H1 (cell line): ENCODE data around the gene CTU1. TPM values are rescaled to one million over a fixed set of nuclear protein-coding genes. Genes with fewer than 3 reads are reported as not detected.

Source experiments
- ATF2 ChIP-seq: IDR thresholded peaks from 2 replicates; pipeline ENCODE4 v1.6.1; 2012; ENCODE audit warnings: low read length, inconsistent platforms
- CHD1 ChIP-seq: IDR thresholded peaks from 2 replicates; pipeline ENCODE4 v1.6.1; 2012; ENCODE audit warnings: low read depth, low read length, improper control_type of control experiment
- TBP ChIP-seq: IDR thresholded peaks from 2 replicates; pipeline ENCODE4 v1.6.1; 2011; ENCODE audit warnings: low read depth, low read length, improper control_type of control experiment
- polyA plus RNA-seq, 7 experiments: library from polyadenylated mRNA; depleted of rRNA in 3 of 7; stranded (reverse) in 5 of 7; unstranded in 2 of 7; fragments of >200 nt in 5 of 7; fragments of 200-250 nt in 2 of 7; gene quantifications; 1 replicate in 5 of 7; 2 replicates in 1 of 7; 4 replicates in 1 of 7; pipeline versions ENCODE4 v1.2.1 to v1.2.3, GENCODE V29; 2011 to 2013; ENCODE audit warnings: missing spikeins in 2 of 7, mixed read lengths in 2 of 7
- total RNA-seq: library from RNA; stranded (reverse); fragmentation: NEBNext Ultra II Directional; extraction: Animal tissue kit (Norgen Biotek cat#: 25700); gene quantifications from 2 replicates; pipeline ENCODE4 v1.2.1, GENCODE V29; 2021

CTU1 gene
- total and polyA plus RNA-seq, 2 of the 8 experiments (the other 6 are each of a cell fraction or from before 2014, with no cell fraction given): 4.6 to 7.2 TPM

DNA sequence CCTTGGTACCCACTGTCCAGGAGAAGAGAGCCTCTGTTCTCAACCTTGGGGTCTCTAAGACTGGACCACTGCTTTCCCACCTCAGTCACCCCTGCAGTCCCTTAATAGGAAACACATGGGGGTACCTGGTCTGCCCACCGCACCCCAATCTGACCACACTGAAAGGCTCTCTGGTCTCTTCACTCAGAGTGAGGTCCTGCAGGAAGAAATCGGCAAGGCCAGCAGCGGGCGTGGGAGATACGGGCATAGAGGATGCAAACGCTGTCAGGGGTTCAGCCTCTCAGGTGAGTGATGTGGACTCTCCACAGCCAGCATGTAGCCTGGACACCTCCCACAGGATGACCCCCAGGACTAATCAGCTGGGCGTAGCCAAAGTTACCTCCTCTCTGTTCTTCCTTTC lies 20.0 kb upstream of the CTU1 start (continued):
- no peak for TF ChIP-seq ATF2
- no peak for TF ChIP-seq TBP
- no peak for TF ChIP-seq CHD1
